HG03064 (cell line): ENCODE measurements around the gene TUBA8.
"Not testable (repeated sequence)": the region's sequence is repeated elsewhere in the genome, so short reads cannot be mapped to it uniquely, and the experiment has no call there.

Source experiments
- ATAC-seq: cut with Tn5 transposase; IDR thresholded peaks from one replicate; pipeline ENCODE4 v1.9.1; 2021; ENCODE audit warnings: low read depth; ENCODE audit not compliant: unreplicated experiment

Gene TUBA8

DNA sequence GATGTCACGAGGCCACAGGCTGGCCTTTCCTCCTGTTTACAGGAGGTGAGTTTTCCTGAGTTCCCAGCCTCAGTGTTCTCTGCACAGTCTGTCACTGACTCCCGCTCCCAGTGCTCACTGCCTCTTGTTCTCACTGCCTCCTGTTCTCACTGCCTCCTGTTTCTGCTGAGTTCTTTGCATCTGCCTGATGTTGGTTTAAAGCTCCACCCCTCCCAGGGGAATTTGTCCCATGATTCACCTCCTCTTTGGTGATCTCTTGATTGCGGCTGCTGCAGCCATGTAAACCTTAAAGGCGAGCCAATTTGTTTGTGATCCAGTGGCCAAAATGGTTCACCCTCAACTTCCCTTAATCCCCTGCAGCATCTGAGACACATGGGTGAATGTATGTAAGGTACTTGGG lies 6.0 kb upstream of the TUBA8 start:
- no peak for ATAC-seq

DNA sequence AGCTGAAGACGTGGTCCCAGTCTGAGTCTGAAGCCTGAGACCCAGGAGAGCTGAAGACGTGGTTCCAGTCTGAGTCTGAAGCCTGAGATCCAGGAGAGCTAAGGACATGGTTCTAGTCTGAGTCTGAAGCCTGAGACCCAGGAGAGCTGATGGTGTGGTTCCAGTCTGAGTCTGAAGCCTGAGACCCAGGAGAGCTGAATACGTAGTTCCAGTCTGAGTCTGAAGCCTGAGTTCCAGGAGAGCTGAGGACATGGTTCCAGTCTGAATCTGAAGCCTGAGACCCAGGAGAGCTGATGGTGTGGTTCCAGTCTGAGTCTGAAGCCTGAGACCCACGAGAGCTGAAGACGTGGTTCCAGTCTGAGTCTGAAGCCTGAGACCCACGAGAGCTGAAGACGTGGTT lies 4.6 kb upstream of the TUBA8 start:
- not testable (repeated sequence) for ATAC-seq

DNA sequence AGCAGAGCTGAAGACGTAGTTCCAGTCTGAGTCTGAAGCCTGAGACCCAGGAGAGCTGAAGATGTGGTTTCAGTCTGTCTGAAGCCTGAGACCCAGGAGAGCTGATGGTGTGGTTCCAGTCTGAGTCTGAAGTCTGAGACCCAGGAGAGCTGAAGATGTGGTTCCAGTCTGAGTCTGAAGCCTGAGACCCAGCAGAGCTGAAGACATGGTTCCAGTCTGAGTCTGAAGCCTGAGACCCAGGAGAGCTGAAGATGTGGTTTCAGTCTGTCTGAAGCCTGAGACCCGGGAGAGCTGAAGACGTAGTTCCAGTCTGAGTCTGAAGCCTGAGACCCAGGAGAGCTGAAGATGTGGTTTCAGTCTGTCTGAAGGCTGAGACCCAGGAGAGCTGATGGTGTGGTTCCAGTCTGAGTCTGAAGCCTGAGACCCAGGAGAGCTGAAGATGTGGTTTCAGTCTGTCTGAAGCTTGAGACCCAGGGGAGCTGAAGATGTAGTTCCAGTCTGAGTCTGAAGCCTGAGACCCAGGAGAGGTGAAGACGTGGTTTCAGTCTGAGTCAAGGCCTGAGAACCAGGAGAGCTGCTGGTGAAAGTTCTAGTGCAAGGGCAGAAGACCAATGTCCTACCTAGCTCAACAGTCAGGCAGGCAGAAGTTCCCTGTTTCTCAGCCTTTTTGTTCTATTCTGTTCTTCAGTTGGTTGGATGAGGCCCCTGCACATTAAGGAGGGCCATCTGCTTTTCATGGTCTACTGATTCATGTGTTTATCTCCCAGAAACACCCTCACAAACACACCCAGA lies 3.9 kb upstream of the TUBA8 start:
- not testable (repeated sequence) for ATAC-seq

GRCh38 chr22:18108187-18108586 lies 2.4 kb upstream of the TUBA8 start:
- ATAC-seq, result no peak

DNA sequence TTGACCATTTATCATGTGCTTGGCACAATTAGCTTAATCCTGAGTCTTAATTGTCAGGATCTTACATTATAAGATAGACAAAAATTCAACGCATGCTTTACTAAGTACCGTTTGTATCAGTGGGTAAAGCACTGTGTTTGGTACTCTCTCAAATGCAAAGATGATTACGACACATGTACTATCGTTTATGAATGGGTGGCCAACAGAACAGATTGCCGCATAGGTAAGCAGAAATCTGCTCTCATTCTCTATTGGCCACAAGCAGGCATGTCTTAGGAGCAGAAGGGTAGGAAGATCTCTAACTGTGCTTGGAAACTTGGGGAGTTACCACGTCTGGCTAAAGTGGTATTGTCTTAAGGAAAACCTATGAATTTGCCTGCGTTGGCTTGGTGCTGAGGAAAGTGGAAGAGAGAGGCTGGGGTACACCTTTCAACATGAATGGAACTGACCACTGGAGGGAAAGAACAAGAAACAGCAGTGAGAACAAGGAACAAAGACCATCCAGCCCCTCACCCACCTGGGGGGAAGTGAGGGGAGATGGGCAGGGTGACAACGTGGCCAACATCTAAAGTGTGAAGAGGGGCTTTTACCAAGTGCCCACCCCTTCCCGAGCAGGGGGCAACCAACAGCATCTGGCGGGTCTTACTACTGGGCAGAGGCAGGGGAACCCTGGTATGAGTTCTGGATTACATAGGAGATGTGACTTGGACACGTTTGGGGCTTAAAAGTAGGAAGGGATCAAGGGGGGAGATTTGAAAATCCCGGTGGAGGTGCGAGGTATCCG lies 1.0 kb upstream of the TUBA8 start:
- ATAC-seq, result no peak

GRCh38 chr22:18110954-18111758 lies 547 bp downstream of the TUBA8 start:
- no peak for ATAC-seq

- no peak for ATAC-seq
Measured at GRCh38 chr22:18111759-18112330, 1.2 kb downstream of the TUBA8 start.

DNA sequence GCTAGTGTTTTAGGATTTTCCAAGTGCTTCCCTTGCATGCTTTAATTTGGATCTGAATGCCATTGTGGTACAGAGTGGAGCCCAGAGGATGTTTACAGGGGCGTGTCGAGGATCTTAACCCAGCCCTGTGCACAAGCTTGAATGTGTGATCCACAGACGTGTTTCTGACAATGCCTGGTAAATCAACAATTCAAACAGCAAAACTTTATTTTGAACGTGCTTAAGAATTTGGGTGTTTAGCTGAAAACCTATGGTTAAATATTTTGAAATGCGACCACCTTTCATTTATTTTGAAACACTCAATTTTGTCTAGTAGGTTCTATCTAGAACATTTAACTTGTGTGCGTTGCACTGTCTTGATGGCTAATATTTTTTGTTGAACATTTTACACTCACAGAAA lies 1.8 kb downstream of the TUBA8 start:
- ATAC-seq, result no peak

- ATAC-seq, result no peak
Measured at GRCh38 chr22:18113680-18114394, 3.2 kb downstream of the TUBA8 start.

DNA sequence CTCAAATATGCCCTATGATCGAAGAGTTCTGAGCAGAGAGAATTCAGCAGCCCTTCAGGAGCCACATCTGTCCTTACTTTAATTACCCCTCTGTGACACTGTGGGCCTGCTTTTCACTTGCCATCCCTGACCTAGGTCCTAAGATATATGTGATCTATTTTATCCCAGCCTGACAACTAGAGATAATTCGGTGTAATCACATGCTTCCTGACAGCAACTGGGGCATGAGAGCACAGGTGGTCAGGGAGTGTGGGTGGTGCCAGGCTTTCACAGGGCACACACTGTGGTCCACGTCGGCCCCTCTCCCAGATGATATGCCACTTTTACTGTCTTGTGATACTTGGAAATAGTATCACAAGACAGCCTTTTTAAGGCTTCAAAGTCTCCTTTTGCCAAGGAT lies 3.9 kb downstream of the TUBA8 start:
- no peak for ATAC-seq

DNA sequence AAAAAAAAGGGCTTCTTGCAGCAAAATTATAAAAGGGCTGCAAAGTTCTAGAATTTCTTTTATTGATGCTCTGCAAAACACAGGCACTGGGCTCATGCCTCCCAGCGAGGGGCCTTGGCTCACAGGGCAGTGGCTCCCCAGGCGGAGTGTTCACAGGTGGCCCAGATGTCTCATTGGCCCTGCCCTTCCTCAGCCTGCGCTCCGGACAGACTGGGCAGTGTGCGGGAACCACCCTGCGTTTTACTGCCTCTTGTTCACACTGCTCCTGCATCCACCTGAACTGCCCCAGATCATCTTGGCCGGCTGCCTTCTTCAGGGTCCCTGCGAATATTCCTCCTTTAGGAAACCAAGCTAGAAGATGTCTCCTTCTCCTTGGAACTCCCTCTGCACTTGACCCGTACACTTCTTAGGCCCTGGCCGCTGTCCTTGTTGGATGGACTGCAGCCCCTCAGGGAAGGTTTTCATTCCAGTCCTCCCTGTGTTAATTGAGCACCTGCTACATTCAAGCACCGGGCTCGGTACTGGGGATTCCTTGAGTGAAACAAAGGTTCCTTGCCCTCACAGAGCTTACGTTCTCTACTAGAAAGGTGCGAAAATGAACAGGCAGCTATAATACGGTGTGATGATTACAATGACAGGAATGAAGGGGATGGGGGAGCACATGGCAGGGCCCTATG lies 4.5 kb downstream of the TUBA8 start:
- no peak for ATAC-seq

DNA sequence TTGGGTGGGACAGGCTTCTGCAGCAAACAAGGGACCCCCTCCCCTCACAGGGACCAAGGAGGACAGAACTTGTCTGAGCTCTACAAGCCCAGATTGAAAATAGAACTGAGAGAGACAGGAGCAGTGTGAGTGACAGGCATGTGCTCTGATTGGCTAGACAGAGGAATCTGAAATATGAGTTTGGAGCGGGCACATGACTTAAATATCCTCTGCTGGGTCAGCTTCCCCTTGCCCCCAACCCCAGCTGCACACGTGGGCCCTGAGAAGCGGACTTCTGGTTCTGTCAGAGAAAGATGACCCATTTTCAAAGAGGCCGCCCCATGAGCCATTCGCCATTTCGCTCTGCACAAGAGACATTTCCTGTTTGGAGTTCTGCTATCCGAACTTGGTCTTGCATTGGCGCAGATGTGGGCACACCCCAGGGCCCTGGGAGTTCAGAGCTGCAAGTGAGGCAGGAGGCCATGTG lies 5.3 kb downstream of the TUBA8 start:
- ATAC-seq, result no peak

- no peak for ATAC-seq
Measured at GRCh38 chr22:18116634-18117033, 6.0 kb downstream of the TUBA8 start.

- no peak for ATAC-seq
Measured at GRCh38 chr22:18118345-18118915, 7.8 kb downstream of the TUBA8 start.

GRCh38 chr22:18119409-18120110 lies 9.0 kb downstream of the TUBA8 start:
- no peak for ATAC-seq

DNA sequence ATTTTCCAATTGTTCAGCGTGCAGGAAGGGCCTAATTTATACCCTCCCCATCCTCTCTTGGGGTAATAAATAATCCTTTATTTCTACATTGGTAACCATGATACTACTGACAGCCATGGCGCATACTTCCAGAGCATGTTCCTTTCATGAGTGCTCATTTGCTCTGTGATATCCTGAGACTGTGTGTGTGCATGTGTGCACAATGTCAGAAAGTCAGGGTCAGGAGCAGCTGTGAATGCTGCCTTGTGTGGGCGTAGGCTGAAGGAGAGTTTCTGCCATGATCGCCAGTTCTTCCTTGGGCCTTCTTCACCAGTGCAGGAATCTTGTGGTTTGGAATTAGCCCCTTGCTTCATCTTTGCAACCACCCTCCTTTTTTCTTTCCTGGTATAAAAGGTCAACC lies 10.2 kb downstream of the TUBA8 start:
- ATAC-seq, result no peak

GRCh38 chr22:18121506-18121905 lies 10.9 kb downstream of the TUBA8 start:
- no peak for ATAC-seq

DNA sequence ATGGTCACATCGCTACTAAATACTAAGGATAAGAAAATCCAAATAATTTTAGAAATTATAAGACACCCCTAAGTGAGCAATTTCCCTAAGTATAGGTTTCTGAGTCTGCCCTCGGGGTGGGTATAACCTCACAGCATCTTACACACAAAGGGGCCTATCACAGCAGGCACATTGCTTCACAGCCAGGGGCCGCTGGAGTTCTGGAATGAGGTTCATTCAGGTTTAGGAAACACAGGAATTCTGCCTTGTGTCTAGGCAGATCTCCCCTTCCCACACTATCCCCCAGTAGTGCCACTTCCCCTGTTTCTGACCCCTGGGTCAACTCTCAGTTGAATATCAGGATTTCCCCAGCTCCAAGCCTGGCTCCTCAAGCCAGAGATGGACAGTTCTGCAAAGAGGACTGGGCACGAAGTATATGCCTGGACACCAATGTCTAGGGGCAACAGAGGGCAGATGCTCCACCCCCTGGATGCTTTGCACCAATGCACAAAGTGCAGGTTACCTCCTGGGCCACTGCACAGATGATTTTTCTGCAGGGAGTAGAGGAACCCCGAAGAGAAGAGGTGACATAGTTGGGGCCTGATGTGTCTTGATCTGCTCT lies 11.4 kb downstream of the TUBA8 start:
- ATAC-seq, result no peak
